Erythroblast (primary cell): ENCODE results near the gene SECISBP2.

Experiments used
- GATA1 ChIP-seq: IDR thresholded peaks from 2 replicates; pipeline ENCODE4 v1.6.1; 2011; ENCODE audit warnings: low read depth, mild to moderate bottlenecking, control low read depth, low read length, moderate library complexity
- POLR2A ChIP-seq: IDR thresholded peaks from 2 replicates; pipeline ENCODE4 v1.6.1; 2011; ENCODE audit warnings: mild to moderate bottlenecking, low read length

- no peak for TF ChIP-seq POLR2A
- no peak for TF ChIP-seq GATA1
Observed at GRCh38 chr9:89378541-89378940, 60.2 kb downstream of the SECISBP2 start.
